ENCODE results near the gene FREM1. TPM values are rescaled to one million over a fixed set of nuclear protein-coding genes. Genes with fewer than 3 reads are reported as not detected.

FREM1 gene, protein sequence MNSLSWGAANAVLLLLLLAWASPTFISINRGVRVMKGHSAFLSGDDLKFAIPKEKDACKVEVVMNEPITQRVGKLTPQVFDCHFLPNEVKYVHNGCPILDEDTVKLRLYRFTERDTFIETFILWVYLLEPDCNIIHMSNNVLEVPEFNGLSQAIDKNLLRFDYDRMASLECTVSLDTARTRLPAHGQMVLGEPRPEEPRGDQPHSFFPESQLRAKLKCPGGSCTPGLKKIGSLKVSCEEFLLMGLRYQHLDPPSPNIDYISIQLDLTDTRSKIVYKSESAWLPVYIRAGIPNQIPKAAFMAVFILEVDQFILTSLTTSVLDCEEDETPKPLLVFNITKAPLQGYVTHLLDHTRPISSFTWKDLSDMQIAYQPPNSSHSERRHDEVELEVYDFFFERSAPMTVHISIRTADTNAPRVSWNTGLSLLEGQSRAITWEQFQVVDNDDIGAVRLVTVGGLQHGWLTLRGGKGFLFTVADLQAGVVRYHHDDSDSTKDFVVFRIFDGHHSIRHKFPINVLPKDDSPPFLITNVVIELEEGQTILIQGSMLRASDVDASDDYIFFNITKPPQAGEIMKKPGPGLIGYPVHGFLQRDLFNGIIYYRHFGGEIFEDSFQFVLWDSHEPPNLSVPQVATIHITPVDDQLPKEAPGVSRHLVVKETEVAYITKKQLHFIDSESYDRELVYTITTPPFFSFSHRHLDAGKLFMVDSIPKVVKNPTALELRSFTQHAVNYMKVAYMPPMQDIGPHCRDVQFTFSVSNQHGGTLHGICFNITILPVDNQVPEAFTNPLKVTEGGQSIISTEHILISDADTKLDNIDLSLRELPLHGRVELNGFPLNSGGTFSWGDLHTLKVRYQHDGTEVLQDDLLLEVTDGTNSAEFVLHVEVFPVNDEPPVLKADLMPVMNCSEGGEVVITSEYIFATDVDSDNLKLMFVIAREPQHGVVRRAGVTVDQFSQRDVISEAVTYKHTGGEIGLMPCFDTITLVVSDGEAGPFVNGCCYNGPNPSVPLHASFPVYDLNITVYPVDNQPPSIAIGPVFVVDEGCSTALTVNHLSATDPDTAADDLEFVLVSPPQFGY (N-terminal part only)
- total RNA-seq = 1 to 10 TPM; 3.3 to 6.8 TPM
- long read RNA-seq, donor 1, partial matches to known transcripts = 2 of 3 reads
- long read RNA-seq, donor 1, other reads (novel, unspliced or antisense) = 1 of 3 reads
- long read RNA-seq, donor 2, partial matches to known transcripts = 1 of 1 reads
- long read RNA-seq, donor 2, other reads (novel, unspliced or antisense) = 0 of 1 reads

DNA sequence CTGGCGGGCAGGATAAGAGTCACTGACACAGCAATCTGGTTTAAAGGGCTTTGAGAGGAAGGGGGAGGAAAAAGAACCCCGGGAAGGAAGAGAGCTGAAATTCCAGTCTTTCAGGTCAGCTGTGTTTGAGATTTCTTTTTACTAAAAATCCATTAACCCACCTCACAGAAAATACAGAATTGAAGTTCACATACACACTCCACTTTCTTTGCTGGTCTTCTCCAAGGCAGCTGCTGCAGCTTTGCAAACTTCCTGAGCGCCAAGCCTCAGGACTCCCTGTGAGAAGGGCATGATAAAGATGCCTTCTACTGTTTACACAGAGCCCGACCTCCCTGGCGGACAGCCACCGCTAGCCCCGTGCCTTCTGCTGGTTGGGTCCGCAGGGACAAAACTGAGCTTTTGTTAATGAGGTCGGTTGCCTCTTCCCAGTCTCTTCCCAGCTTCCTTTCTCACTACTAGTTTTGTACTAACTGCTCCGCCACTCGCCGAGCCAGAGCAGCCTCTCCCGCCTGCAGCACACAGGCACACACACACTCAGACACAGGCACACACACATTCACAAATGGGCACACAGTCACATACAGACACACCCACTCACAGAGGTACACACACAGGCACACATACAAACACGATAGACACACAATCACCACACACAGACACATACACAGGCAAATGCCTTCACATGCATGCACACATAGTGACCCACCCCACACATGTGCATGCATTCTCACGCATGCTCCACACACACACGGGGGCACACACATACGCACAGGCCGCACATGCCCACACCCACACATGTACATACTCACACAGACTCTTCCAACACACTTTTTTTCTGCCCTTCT, at the start of gene FREM1:
Gene FREM1, minus strand, starts transcription at position 468 of the 845 bp plus-strand sequence. CDS start 41,451 bp downstream, outside the sequence.
- DNase-seq (ENCODE audit: low spot score) = peak; percentile 84
- intact Hi-C loops (cut with DNase I) = no loop called here

DNA sequence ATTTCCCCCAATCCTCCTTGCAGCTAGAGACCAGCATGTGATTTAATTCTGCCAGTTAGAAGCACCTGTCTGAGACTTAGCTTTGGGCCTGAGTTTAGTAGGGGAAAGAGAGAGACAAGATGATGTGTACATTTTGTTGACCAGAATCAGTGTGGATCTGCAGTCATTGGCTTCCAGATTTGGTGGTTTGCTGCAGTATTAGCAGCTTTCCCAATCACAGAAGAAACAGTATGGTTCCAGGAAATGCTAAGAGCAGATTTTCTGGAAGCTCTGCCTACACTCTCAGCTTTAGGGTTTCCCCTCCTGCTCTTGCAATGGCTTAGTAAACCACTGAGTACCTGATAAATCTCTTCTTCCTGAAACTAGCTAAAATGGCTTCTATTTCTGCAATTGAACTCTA, 48.8 kb upstream of the FREM1 start:
- intact Hi-C loops (cut with DNase I) = no loop called here
- DNase-seq (ENCODE audit: low spot score) = no peak

DNA sequence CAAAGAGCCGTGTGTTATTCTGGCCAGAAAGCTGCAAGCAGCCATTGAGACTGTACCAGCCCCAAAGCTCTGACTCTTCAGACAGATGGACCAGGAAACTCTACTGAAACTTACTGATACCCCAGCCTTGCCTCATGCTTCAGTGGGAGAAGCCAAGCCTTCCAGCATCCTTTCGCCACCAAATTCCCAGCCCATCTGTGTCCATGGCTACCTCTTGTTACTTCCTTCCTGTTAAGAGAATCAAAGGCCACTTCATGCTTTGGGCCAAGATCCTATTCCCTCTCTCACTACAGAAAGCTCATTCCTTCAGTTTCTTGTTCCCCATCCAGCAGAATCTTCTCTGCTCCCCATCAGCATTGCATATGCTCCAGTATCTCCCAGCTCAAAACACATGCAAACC, 46.9 kb upstream of the FREM1 start:
- intact Hi-C loops (cut with DNase I) = no loop called here

DNA sequence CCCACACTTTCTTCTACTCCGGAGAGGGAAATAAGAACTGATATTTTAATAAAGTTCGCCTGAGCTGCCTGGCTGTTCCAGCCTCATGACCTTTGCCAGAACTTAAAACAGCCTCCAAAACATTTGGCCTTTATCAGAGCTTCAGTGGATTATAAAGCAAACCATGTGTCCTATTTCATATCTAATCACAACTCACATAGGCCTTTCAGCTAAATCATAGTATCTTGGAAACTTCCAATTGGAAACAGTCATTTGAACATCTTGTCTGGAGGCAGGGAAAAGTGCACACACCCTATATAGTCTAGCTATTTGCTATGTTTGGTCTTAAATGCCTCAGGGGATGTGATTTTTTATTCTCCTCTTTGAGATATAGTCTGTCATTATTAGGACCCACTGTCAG, 46.0 kb upstream of the FREM1 start:
- intact Hi-C loops (cut with DNase I) = no loop called here
- no peak for DNase-seq (ENCODE audit: low spot score)

More for the DNA sequence above, 46.9 kb upstream of the FREM1 start:
- no peak for DNase-seq (ENCODE audit: low spot score)

DNA sequence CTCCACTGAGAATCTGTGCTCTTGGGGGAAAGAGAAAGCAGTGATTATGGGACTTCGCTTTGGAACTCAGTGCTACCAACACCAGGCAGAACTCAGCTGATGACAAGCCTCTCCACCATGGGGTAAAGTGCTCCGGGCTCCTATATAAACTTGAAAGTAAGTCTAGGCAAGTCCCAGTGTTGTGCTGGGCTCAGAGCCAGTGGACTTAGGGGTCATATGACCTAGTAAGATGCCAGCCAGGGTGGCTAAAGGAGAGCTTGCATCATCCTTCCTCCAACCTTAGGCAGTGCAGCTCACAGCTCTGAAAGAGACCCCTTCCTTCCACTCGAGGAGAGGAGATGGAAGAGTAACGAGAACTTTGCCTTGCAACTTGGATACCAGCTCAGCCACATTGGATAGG, 35.1 kb upstream of the FREM1 start:
- intact Hi-C loops (cut with DNase I) = no loop called here
- DNase-seq (ENCODE audit: low spot score) = no peak

- intact Hi-C loops (cut with DNase I) = no loop called here
- DNase-seq (ENCODE audit: low spot score) = no peak
Observed at GRCh38 chr9:14941501-14942405, 31.5 kb upstream of the FREM1 start.

DNA sequence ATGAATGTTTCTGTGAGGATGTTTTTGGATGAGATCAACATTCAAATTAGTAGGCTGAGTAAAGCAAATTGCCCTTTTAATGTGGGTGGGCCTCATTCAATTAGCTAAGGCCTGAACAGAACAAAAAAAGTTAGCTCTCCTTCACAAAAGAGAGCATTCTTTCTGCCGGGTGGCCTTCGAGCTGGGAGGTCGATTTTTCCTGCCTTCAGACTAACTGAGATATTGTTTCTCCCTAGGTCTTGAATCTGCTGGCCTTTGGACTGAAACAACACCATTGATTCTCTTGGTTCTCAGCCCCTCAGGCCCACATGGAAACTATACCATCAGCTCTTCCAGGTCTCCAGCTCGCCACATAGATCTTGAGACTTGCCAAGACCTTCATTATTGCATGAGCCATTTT, 29.1 kb upstream of the FREM1 start:
- intact Hi-C loops (cut with DNase I) = no loop called here
- no peak for DNase-seq (ENCODE audit: low spot score)

DNA sequence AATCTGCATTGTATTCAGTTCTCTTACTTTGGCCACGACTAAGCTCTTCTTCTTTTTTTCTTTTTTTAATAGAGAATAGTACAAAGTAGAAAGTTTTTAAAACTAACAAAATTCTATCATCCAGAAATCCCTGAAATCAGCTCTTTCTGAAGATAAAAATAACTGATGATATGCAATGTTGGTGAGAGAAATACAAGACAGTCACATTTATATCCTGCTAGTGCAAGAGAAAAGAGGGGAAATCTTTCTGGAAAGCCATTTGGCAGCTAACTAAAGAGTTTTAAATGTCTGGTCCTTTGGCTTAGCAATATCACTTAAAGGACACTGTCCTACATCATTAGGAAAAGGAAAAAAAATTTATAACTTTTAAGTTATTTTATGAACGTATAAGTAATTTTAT, 27.0 kb upstream of the FREM1 start:
- intact Hi-C loops (cut with DNase I) = no loop called here
- no peak for DNase-seq (ENCODE audit: low spot score)

DNA sequence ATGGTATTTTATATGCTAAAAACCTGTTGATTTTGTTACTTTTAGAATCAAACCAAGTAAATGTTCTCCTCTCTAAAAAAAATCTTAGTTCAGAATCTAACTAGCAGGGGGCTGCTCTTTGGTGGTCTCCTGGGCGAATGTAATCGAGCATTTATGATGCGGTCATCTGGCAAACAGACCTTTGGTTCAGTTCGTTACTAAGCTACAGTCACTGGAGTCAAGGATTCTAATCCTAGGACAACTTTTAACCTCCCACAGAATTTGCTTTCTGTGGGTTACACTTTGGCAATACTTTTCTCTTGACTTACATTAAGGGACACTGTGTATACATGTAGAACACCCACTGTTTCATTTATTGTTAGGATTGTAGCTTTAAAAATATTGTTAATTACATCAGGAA, 26.3 kb upstream of the FREM1 start:
- intact Hi-C loops (cut with DNase I) = no loop called here

DNA sequence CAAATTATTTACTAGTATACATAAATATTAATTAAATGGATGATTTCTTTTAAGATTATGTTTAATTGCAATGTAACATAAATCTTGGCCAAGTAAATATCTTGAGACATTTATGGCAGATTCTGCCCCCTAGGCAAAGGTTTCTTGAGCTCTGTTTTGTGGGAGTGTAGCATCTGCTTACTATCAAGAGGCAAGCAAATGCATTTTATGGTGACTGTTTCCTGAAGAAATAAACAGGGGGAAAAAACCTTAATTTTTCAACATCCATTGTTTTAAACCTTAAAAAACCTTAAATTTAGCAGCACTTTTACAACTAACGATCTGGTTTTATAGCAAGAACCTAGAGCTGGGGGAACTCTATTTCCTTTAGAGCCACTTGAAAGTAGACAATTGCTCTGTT, 25.7 kb upstream of the FREM1 start:
- intact Hi-C loops (cut with DNase I) = no loop called here
- DNase-seq (ENCODE audit: low spot score) = no peak

More for the DNA sequence above, 26.3 kb upstream of the FREM1 start:
- no peak for DNase-seq (ENCODE audit: low spot score)

GRCh38 chr9:14935106-14935751, 25.0 kb upstream of the FREM1 start:
- intact Hi-C loops (cut with DNase I) = no loop called here
- no peak for DNase-seq (ENCODE audit: low spot score)

- no peak for DNase-seq (ENCODE audit: low spot score)
- intact Hi-C loops (cut with DNase I) = no loop called here
Observed at GRCh38 chr9:14932641-14933040, 22.4 kb upstream of the FREM1 start.

DNA sequence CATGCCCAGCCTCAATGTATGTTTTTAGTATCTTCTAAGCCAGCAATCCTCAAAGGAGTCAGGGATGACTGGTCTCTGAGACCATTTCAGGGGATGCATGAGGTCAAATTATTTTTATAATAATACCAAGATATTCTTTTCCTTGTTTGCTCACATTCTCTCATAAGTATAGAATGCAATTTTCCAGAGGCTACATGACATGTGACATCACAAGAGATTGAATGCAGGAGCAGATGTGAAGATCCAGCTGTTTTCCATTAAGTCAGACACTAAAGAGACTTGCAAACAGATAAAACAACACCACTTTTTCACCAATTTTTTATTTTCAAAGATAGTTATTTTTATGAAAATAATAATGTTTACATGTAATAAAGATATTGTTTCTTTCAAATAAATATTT, 22.0 kb upstream of the FREM1 start:
- DNase-seq (ENCODE audit: low spot score) = no peak
- intact Hi-C loops (cut with DNase I) = no loop called here

- intact Hi-C loops (cut with DNase I) = no loop called here
- DNase-seq (ENCODE audit: low spot score) = no peak
Observed at GRCh38 chr9:14926941-14927624, 16.9 kb upstream of the FREM1 start.

DNA sequence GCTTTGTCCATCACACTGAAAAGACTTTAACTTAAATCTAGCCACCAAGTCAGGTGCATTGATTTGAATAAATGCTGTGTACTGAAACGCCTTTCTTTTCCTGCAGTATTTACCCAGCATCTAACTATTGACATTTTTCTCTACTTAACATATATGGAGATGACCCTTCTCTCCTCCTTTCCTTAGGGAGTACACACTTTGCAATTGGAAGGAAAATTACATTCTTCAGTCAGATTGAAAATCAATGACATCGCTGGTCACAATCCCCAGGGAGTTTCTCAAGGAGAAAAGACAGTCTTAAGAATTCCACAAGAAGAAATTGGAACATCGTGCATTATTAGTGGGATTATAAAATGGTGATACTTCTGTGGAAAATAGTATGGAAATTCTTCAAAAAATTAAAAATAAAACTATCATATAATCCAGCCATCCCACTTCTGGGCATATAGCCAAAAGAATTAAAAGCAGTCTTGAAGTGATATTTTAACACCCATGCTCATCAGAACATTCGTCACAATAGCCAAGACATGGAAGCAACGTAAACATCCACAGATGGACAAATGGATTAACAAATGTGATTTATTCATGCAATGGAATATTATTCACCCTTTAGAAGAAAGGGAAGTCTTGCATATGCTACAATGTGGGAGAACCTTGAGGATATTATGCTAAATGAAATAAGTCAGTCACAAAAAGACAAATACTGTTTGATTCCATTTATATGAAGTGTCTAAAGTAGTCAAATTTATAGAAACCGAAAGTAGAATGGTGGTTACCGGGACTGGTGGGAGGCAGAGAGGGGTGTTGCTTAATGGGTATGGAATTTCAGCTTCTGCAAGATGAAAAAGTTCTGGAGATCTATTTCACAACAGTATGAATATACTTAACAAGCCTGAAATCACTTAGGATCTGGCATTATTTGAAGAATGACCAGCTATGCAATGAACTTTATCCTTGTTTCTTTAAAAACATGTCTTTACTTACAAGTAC, 14.3 kb upstream of the FREM1 start:
- intact Hi-C loops (cut with DNase I) = no loop called here

GRCh38 chr9:14923701-14924100, 13.5 kb upstream of the FREM1 start:
- no peak for DNase-seq (ENCODE audit: low spot score)
- intact Hi-C loops (cut with DNase I) = no loop called here

More for the DNA sequence above, 14.3 kb upstream of the FREM1 start:
- DNase-seq (ENCODE audit: low spot score) = no peak

Data from posterior vena cava (tissue), 2 donors.